IMR-90 (cell line): ENCODE data around the gene DBN1. TPM values are rescaled to one million over a fixed set of nuclear protein-coding genes. Genes with fewer than 3 reads are reported as not detected.

Experiments used
- ATAC-seq: fragments of 200-7000 bp; cut with Tn5 transposase; 2 replicates; pipeline ENCODE4 v1.9.1; 2020; ENCODE audit warnings: low read depth, mild to moderate bottlenecking, moderate library complexity
- BruUV-seq: library from RNA; stranded (reverse); fragments of 400-500 nt; replicated peaks from 2 replicates; lab custom pipeline; 2021; lab: Mats Ljungman, UMichigan
- CTCF ChIA-PET: fragments of 300-600 bp; formaldehyde crosslinking; extraction: SDS; loops from one replicate; lab custom pipeline; 2021; ENCODE audit warnings: antibody characterized with exemption; lab: Yijun Ruan, JAX
- POLR2A ChIA-PET: fragments of 300-600 bp; sonication (Branson Sonifier 250); formaldehyde crosslinking; loops from one replicate; lab custom pipeline; 2022; ENCODE audit warnings: antibody characterized with exemption; ENCODE audit not compliant: unreplicated experiment; lab: Charles Lee
- DNase-seq: peaks from one replicate; pipeline ENCODE4 v3.0.0; 2013
- H2AFZ ChIP-seq: replicated peaks from 2 replicates; pipeline ENCODE3; 2013; ENCODE audit warnings: low read length, mild to moderate bottlenecking; ENCODE audit not compliant: poor library complexity
- H2AK5ac ChIP-seq: 2 replicates; pipeline ENCODE4 v1.6.1; 2013; ENCODE audit warnings: low read depth, low read length, inconsistent platforms
- H2AK9ac ChIP-seq: replicated peaks from 2 replicates; pipeline ENCODE3; 2013; ENCODE audit warnings: mild to moderate bottlenecking, low read depth, low read length, moderate library complexity; ENCODE audit not compliant: poor library complexity
- H2BK120ac ChIP-seq: 2 replicates; pipeline ENCODE4 v1.6.1; 2013; ENCODE audit warnings: low read depth, low read length, inconsistent platforms
- H2BK15ac ChIP-seq: 3 replicates; pipeline ENCODE4 v1.6.1; 2013; ENCODE audit warnings: low read depth, low read length, inconsistent platforms
- H2BK20ac ChIP-seq: 2 replicates; pipeline ENCODE4 v1.6.1; 2013; ENCODE audit warnings: low read depth, mild to moderate bottlenecking, inconsistent platforms, low read length, moderate library complexity
- H2BK5ac ChIP-seq: 2 replicates; pipeline ENCODE4 v1.6.1; 2013; ENCODE audit warnings: mild to moderate bottlenecking, low read depth, low read length, inconsistent platforms; ENCODE audit not compliant: poor library complexity, severe bottlenecking
- H3K14ac ChIP-seq: replicated peaks from 2 replicates; pipeline ENCODE4 v1.6.1; 2013; ENCODE audit warnings: low read depth, low read length, inconsistent platforms
- H3K18ac ChIP-seq: 2 replicates; pipeline ENCODE4 v1.6.1; 2013; ENCODE audit warnings: low read depth, low read length, control low read depth
- H3K23ac ChIP-seq: 2 replicates; pipeline ENCODE4 v1.6.1; 2013; ENCODE audit warnings: low read depth, low read length, inconsistent platforms
- H3K27ac ChIP-seq: 2 replicates; pipeline ENCODE4 v1.5.1; 2013; ENCODE audit warnings: mild to moderate bottlenecking, control low read depth, low read length; ENCODE audit not compliant: insufficient read depth
- H3K27me3 ChIP-seq: 2 replicates; pipeline ENCODE4 v1.6.1; 2013; ENCODE audit warnings: low read length; ENCODE audit not compliant: control insufficient read depth, insufficient read depth
- H3K36me3 ChIP-seq: 2 replicates; pipeline ENCODE4 v1.6.1; 2013; ENCODE audit warnings: low read length, mixed read lengths; ENCODE audit not compliant: control insufficient read depth, insufficient read depth
- H3K4ac ChIP-seq: 2 replicates; pipeline ENCODE4 v1.6.1; 2013; ENCODE audit warnings: low read depth, low read length, inconsistent platforms
- H3K4me1 ChIP-seq: 2 replicates; pipeline ENCODE4 v1.6.1; 2013; ENCODE audit warnings: low read length, mixed read lengths; ENCODE audit not compliant: control insufficient read depth, insufficient read depth
- H3K4me2 ChIP-seq: 2 replicates; pipeline ENCODE4 v1.6.1; 2013; ENCODE audit warnings: low read depth, mild to moderate bottlenecking, control low read depth, low read length, moderate library complexity
- H3K4me3 ChIP-seq: 2 replicates; pipeline ENCODE4 v1.5.1; 2013; ENCODE audit warnings: low read depth, mild to moderate bottlenecking, control low read depth, low read length, moderate library complexity; ENCODE audit not compliant: insufficient read depth
- H3K56ac ChIP-seq: 2 replicates; pipeline ENCODE4 v1.6.1; 2013; ENCODE audit warnings: low read length, inconsistent platforms; ENCODE audit not compliant: insufficient read depth; ENCODE audit errors: extremely low read depth
- H3K79me1 ChIP-seq, 2 experiments: 2 replicates each; pipeline ENCODE4 v1.6.1; 2013; ENCODE audit warnings: low read length in 2 of 2, inconsistent platforms in 1 of 2, low read depth in 1 of 2
- H3K9ac ChIP-seq: 2 replicates; pipeline ENCODE4 v1.6.1; 2013; ENCODE audit warnings: low read depth, low read length, control low read depth
- H3K9me1 ChIP-seq: 2 replicates; pipeline ENCODE4 v1.6.1; 2013; ENCODE audit warnings: low read length, inconsistent platforms; ENCODE audit not compliant: insufficient read depth
- H3K9me3 ChIP-seq: 2 replicates; pipeline ENCODE4 v1.6.1; 2013; ENCODE audit warnings: low read length; ENCODE audit not compliant: control insufficient read depth, insufficient read depth
- H4K20me1 ChIP-seq: 2 replicates; pipeline ENCODE4 v1.6.1; 2013; ENCODE audit warnings: low read length, inconsistent platforms; ENCODE audit not compliant: insufficient read depth
- H4K5ac ChIP-seq: 2 replicates; pipeline ENCODE4 v1.6.1; 2013; ENCODE audit warnings: mild to moderate bottlenecking, low read depth, low read length, control low read depth
- H4K8ac ChIP-seq, 2 experiments: 2 replicates each; pipeline ENCODE4 v1.6.1; 2013; ENCODE audit warnings: low read depth in 2 of 2, low read length in 2 of 2, control low read depth in 1 of 2, inconsistent platforms in 1 of 2
- H4K91ac ChIP-seq: 2 replicates; pipeline ENCODE4 v1.6.1; 2013; ENCODE audit warnings: low read depth, low read length, inconsistent platforms; ENCODE audit not compliant: insufficient read depth
- BHLHE40 ChIP-seq: fragments of 150-350 bp; IDR thresholded peaks from 2 replicates; pipeline ENCODE4 v1.6.1; 2016; ENCODE audit warnings: mild to moderate bottlenecking, low read depth, low read length
- CEBPB ChIP-seq: IDR thresholded peaks from 2 replicates; pipeline ENCODE4 v1.6.1; 2012; ENCODE audit warnings: low read depth, low read length, improper control_type of control experiment
- FOS ChIP-seq: fragments of 150-350 bp; IDR thresholded peaks from 2 replicates; pipeline ENCODE4 v1.6.1; 2016; ENCODE audit warnings: low read depth, low read length
- MXI1 ChIP-seq: IDR thresholded peaks from 2 replicates; pipeline ENCODE4 v1.6.1; 2012; ENCODE audit warnings: low read depth, mild to moderate bottlenecking, low read length, moderate library complexity, borderline replicate concordance
- WGBS, 2 experiments: methylation state at CpG; one replicate each; pipeline versions ENCODE4 v1.1.5 to v1.1.7; 2013; ENCODE audit warnings: missing lambda C conversion rate in 2 of 2; ENCODE audit not compliant: insufficient read length in 1 of 2; ENCODE audit errors: extremely low coverage in 2 of 2; 5-methylcytosine and 5-hydroxymethylcytosine counted together
- dilution Hi-C: fragments of 300-500 bp; cut with HindIII; formaldehyde crosslinking; loops from one replicate; pipeline ENCODE4 v1.14.3; 2018; ENCODE audit warnings: low sequenced_read_pairs; ENCODE audit not compliant: unreplicated experiment
- in situ Hi-C: fragments of 300-500 bp; cut with MboI; formaldehyde crosslinking; loops from 3 replicates; pipeline ENCODE4 v1.14.3; 2019; ENCODE audit warnings: low sequenced_read_pairs, inconsistent platforms, mixed read lengths
- intact Hi-C: fragments of 100-400 bp; cut with micrococcal nuclease; formaldehyde crosslinking; loops from 2 replicates; pipeline ENCODE4 v1.10.0; 2022
- polyA plus RNA-seq, 3 experiments: library from polyadenylated mRNA; depleted of rRNA; stranded (reverse); fragments of >200 nt; gene quantifications; 2 replicates each; pipeline ENCODE4 v1.2.3, GENCODE V29; 2012; ENCODE audit warnings: low replicate concordance in 1 of 3
- total RNA-seq: library from RNA; depleted of rRNA; stranded (reverse); fragments of >200 nt; gene quantifications from 2 replicates; pipeline ENCODE4 v1.2.3, GENCODE V29; 2012

Gene DBN1
- total and polyA plus RNA-seq, 2 of the 4 experiments (the other 2 are of a cell fraction), result 122 to 187 TPM

DNA sequence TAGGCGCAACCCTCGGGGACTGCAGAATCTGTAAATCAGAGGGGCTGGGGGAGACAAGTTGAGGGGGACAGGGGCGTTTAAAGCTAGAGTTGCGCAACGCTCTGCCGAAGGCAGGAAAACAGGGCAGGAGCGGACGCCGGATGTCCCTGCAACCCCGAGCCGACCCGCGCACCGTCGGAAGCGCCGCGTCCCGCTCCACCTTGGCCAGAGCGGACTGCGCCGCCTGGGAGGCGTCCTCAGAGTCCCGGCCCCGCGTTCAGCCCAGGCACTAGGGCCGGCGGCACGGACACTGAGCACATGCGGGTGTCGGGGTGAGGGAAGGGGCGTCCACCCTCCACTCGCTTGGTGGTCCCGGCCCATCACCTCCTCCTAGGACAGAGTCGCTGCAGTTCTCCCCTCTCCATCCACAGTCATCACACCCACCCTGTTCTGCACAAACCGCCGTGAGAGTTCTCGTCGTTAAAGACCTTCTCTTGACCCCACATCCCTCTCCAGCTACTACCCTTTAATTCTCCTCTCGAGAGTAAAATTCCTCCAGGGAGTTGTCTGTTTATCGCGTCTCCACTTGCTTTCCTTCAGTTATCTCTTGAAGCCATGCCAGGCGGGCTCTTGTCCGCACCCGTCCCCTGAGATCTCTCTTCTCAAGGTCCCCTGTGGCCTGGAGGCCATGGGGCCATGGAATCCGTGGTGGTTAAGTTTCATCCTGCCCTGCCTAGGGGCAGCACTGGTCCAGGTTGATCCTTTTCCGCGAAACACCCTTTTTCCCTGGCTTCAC, 24.8 kb upstream of the DBN1 start:
- Histone ChIP-seq H3K4me1 (peaks cover 35% of the 10 kb centered on the region), H3K18ac (peak overlapping the region; percentile 48; the same call in 1 of the 2 replicates), H3K9me3 (no peaks in the 10 kb centered on the region), H4K20me1 (peaks cover 38% of the 10 kb centered on the region), H3K9ac (peak overlapping the region; percentile 78), H4K91ac (peak overlapping the region; percentile 93), H3K56ac (peak overlapping the region; percentile 92), H3K4me3 (peak overlapping the region; percentile 45), H3K4me2 (peak overlapping the region; percentile 78), H2AK5ac (peak overlapping the region; percentile 96), H3K23ac (peak overlapping the region; percentile 92), H3K36me3 (peaks cover 23% of the 10 kb centered on the region), H2AK9ac (peak overlapping the region; percentile 100), H3K9me1 (peaks cover 8% of the 10 kb centered on the region), H3K27me3 (no peaks in the 10 kb centered on the region), H4K8ac (peak overlapping the region; percentile 75 to 92), H3K14ac (peak overlapping the region; percentile 97), H2BK20ac (peak overlapping the region; percentile 33; the same call in 1 of the 2 replicates), H2BK5ac (peak overlapping the region; percentile 80), H3K79me1 (peaks cover 17 to 44% of the 10 kb centered on the region in 2 experiments), H3K4ac (peak overlapping the region; percentile 99), H2AFZ (peak overlapping the region; percentile 91), H2BK120ac (peak overlapping the region; percentile 87), H2BK15ac (peak overlapping the region; percentile 96; the same call in 1 of the 3 replicates), H3K27ac (peak overlapping the region; percentile 87), H4K5ac (peak overlapping the region; percentile 10; the same call in 1 of the 2 replicates)
- POLR2A ChIA-PET, result interaction anchor here (0.6 to 1.3 kb wide), 4 partner anchors 19 to 72 kb away, joined by 3 to 4 read pairs (median 4); partner anchors contain the start of genes DDX41 and GRK6
- intact Hi-C loops (no loop called here), in situ Hi-C loops (no loop called here), dilution Hi-C loops (no loop called here)
- DNase-seq, result no peak
- no peak for ATAC-seq
- no TSS peak for BruUV-seq
- WGBS, 2 experiments, result 65% methylated on average over 9 of the region's 48 CpGs; no CpG with 5 or more reads in 1 of the 2 experiments
- TF ChIP-seq FOS, result no peak
- no peak for TF ChIP-seq MXI1
- no peak for TF ChIP-seq BHLHE40
- peak; percentile 97 for TF ChIP-seq CEBPB
- CTCF ChIA-PET, result interaction anchor here (1.0 kb wide), 2 partner anchors 94 to 97 kb away, joined by 3 to 4 read pairs; partner anchors contain the start of gene PFN3
